ENCODE results near the gene TSEN34.

DNA sequence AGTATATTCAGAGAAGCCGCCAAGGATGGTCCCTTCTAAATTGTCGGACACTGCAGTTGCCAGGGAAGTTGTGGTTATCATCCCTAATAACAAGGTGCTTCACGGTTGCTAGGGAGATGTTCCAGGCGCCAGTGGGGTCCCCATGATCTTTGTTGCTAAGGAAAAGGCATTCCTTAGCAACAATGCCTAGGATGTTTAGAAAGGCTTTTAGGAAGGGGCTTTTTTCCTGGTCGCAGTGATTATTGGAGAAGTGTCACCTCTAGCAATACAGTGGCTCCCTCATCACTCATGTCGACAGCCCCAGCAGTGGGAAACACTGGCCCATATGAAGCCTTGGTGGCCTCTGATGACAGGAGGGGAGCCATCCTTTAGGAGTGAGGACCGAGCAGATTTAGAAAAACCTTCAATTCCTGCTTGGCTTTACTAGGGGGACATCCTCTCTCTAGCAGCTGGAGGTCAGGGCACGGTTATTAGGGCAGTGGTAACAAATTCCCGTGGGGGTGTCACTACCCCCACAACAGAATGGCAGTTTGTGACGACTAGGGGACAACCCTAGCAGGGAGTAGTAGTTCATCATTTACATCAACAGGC lies 11.8 kb upstream of the TSEN34 start:
- no peak for TF ChIP-seq CTCF (conservative IDR thresholded peaks at IDR 0.05; ENCODE audit: low read length)
- no peak for TF ChIP-seq EZH2phosphoT487 (IDR thresholded peaks at IDR 0.05; ENCODE audit: borderline replicate concordance)
